ENCODE measurements around the gene GFER.

GFER gene

DNA sequence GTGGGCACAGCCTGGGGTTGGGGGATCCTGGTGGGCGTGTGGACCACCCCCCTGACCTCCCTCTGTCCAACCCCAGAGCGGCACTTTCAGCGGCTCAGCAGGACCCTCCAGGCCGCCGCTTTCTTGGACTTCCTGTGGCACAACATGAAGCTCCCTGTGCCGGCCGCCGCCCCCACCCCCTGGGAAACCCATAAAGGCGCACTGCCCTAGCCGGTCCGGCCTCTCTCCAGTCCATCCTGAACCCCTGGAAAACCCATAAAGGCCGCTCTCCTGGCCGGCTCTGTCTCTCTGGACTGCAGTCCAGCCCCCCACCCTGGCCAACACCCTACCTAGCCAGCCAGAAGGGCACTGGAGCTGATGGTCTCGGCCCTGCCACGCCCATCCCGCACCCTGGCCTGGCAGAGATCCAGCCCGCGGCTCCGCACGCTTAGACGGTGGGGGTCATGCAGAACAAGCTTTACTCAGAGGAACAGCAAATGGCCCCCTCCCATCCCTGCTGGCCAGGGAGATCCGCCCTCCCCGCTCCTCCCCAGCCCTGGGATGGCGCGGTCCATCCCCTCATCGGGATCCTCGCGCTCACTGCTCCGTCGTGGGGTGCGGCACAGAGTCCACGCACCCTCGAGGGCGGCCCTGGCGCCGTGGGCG is 5.4 kb upstream of the GFER start:
- H3K27me3 Mint-ChIP-seq: peaks cover 43% of the 10 kb centered on the region
- H3K4me3 Mint-ChIP-seq: no peak overlapping the region
- H3K27ac Mint-ChIP-seq: no peak overlapping the region
- peaks cover 43% of the 10 kb centered on the region for H3K4me1 Mint-ChIP-seq
- H3K9me3 Mint-ChIP-seq: no peaks in the 10 kb centered on the region
- ATAC-seq: no peak
- no peak for DNase-seq

GRCh38 chr16:1979271-1980029 is 4.5 kb upstream of the GFER start:
- peak in 1 of 2 donors; percentile 23 for DNase-seq
- peak overlapping the region in 1 of 2 donors; percentile 18 for H3K4me3 Mint-ChIP-seq
- no peaks in the 10 kb centered on the region for H3K9me3 Mint-ChIP-seq
- ATAC-seq: no peak
- H3K27ac Mint-ChIP-seq: peak overlapping the region in 1 of 2 donors; percentile 19
- H3K27me3 Mint-ChIP-seq: peaks cover 46% of the 10 kb centered on the region
- H3K4me1 Mint-ChIP-seq: peaks cover 37% of the 10 kb centered on the region

DNA sequence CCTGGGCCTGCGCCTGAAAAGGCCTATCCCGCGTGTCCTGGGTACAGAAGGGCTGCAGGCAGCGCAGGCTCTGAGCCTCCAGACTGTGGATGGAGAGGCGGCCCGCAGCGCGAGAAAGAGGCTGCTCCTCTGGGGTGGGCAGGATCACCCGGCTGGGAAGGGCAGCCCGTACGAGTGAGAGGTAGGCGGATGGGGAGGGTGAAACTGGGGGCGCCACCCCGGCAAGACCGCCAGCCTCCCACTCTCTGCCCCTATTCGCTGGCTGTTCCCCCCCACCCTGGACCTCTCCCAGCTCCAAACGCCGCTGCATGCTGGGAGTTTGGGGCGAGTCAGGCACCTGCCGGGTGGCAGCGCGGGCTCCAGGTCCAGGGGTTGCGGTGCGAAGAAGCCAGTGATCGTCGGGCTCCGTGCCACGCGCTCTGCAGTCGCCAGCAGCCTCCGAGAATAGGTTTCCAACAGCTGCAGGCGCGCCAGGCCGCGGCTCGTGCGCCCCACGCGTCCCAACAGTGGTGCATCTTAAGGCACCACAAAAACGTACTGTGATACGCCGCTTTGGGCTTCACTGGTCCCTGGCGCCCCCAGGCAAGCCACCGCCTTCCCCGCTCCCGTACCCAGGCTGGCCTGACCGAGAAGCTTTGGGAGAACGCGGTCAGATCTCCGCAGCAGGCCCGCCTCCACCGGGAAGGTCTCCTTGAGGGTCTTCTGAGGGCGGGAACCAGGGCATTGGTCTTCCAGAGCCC is 3.8 kb upstream of the GFER start:
- ATAC-seq: no peak
- peaks cover 46% of the 10 kb centered on the region for H3K27me3 Mint-ChIP-seq
- H3K9me3 Mint-ChIP-seq: no peaks in the 10 kb centered on the region
- H3K4me1 Mint-ChIP-seq: peaks cover 40% of the 10 kb centered on the region
- H3K4me3 Mint-ChIP-seq: no peak overlapping the region
- H3K27ac Mint-ChIP-seq: peak overlapping the region in 1 of 2 donors; percentile 19
- no peak for DNase-seq

GRCh38 chr16:1980770-1981087 is 3.3 kb upstream of the GFER start:
- H3K9me3 Mint-ChIP-seq: no peaks in the 10 kb centered on the region
- no peak overlapping the region for H3K4me3 Mint-ChIP-seq
- H3K27me3 Mint-ChIP-seq: peaks cover 46% of the 10 kb centered on the region
- DNase-seq: no peak
- peaks cover 45% of the 10 kb centered on the region for H3K4me1 Mint-ChIP-seq
- no peak overlapping the region for H3K27ac Mint-ChIP-seq
- ATAC-seq: no peak

- no peaks in the 10 kb centered on the region for H3K9me3 Mint-ChIP-seq
- peak within 1 kb of the TSS in 1 of 2 donors; percentile 6 for H3K4me3 Mint-ChIP-seq
- H3K4me1 Mint-ChIP-seq: peaks cover 52% of the 10 kb centered on the region
- DNase-seq: peak in 1 of 2 donors; percentile 44
- no peak within 1 kb of the TSS for H3K27ac Mint-ChIP-seq
- peak; percentile 32 for ATAC-seq
- peaks cover 46% of the 10 kb centered on the region for H3K27me3 Mint-ChIP-seq
These were observed 2.6 kb upstream of the GFER start, which contains the start of gene NOXO1 for GRCh38 chr16:1981398-1981836. Gene NOXO1, minus strand, starts transcription at chr16:1981469. Its CDS starts 290 bp downstream, at chr16:1981179.

GRCh38 chr16:1982013-1982433 is 2.0 kb upstream of the GFER start:
- H3K4me1 Mint-ChIP-seq: peaks cover 53% of the 10 kb centered on the region
- no peak for DNase-seq
- H3K27ac Mint-ChIP-seq: no peak overlapping the region
- H3K27me3 Mint-ChIP-seq: peaks cover 46% of the 10 kb centered on the region
- no peaks in the 10 kb centered on the region for H3K9me3 Mint-ChIP-seq
- ATAC-seq: no peak
- no peak overlapping the region for H3K4me3 Mint-ChIP-seq

- no peaks in the 10 kb centered on the region for H3K9me3 Mint-ChIP-seq
- no peak for ATAC-seq
- peaks cover 53% of the 10 kb centered on the region for H3K4me1 Mint-ChIP-seq
- peak overlapping the region; percentile 79 to 87 for H3K4me3 Mint-ChIP-seq
- H3K27ac Mint-ChIP-seq: no peak overlapping the region
- no peak for DNase-seq
- peaks cover 49% of the 10 kb centered on the region for H3K27me3 Mint-ChIP-seq
These were observed 926 bp upstream of the GFER start for GRCh38 chr16:1982991-1983543.

DNA sequence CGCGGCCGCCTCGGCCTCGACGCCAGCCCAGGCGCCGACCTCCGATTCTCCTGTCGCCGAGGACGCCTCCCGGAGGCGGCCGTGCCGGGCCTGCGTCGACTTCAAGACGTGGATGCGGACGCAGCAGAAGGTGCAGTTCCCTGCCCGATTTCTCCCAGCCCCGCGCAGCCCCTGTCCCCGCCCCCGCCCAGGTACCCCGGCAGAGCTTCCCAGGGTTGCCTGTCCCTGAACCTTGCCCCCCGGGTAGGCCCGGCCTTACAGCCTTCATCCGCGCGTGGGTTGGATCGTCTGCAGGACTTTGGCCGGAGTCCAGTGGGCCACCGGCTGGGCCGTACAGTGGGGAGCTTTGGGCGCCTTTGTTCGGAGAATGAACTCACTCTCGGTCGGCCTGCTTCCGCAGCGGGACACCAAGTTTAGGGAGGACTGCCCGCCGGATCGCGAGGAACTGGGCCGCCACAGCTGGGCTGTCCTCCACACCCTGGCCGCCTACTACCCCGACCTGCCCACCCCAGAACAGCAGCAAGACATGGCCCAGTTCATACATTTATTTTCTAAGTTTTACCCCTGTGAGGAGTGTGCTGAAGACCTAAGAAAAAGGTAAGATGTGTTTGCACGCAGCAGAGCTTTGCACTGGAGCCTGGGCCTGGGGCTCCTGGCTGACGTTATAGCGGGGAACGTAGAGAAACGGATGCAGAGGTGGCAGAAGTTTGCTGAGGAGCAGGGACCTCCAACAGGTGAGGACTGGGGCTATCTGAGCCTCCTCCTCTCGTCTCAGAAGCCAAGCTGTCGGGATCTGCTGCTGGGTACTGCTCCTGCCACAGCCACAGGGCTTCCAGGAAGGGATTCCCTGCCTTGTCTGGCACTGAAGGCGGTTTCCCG is 593 bp downstream of the GFER start:
- peak overlapping the region in 1 of 2 donors; percentile 57 for H3K27ac Mint-ChIP-seq
- ATAC-seq (peak; percentile 32), DNase-seq (no peak)
- H3K27me3 Mint-ChIP-seq: peaks cover 62% of the 10 kb centered on the region
- peaks cover 61% of the 10 kb centered on the region for H3K4me1 Mint-ChIP-seq
- peak overlapping the region; percentile 79 to 87 for H3K4me3 Mint-ChIP-seq
- no peaks in the 10 kb centered on the region for H3K9me3 Mint-ChIP-seq

DNA sequence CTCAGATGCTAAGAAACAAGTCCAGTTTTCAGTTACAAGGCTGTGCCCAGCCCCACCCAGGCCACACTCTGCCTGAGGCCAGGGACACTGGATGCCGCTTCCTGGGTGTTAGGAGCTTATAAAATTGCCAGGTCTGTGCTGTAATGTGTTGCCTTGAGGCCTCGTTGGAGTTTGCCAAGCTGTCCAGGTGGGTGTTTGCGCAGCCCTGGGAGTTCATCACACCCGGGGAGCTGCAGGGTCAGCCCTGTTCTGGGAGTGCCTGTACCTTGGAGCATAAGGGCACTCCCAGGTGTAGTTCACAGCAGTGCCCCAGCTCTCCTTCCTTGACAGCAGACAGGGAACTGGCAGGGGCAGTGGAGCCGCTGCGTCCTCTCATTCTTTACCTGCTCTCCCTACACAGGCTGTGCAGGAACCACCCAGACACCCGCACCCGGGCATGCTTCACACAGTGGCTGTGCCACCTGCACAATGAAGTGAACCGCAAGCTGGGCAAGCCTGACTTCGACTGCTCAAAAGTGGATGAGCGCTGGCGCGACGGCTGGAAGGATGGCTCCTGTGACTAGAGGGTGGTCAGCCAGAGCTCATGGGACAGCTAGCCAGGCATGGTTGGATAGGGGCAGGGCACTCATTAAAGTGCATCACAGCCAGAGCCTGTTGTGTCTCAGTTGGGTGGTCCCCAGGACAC is 1.6 kb downstream of the GFER start:
- H3K27me3 Mint-ChIP-seq: peaks cover 58% of the 10 kb centered on the region
- no peak for ATAC-seq

GRCh38 chr16:1987198-1987597 is 3.2 kb downstream of the GFER start:
- no peak overlapping the region for H3K4me3 Mint-ChIP-seq
- H3K27me3 Mint-ChIP-seq: peaks cover 44% of the 10 kb centered on the region
- H3K27ac Mint-ChIP-seq: no peak overlapping the region
- H3K4me1 Mint-ChIP-seq: peaks cover 52% of the 10 kb centered on the region
- ATAC-seq (no peak), DNase-seq (no peak)
- H3K9me3 Mint-ChIP-seq: no peaks in the 10 kb centered on the region

More for the DNA sequence above, 1.6 kb downstream of the GFER start:
- peak overlapping the region; percentile 79 to 87 for H3K4me3 Mint-ChIP-seq
- H3K9me3 Mint-ChIP-seq: no peaks in the 10 kb centered on the region
- no peak for DNase-seq
- H3K4me1 Mint-ChIP-seq: peaks cover 56% of the 10 kb centered on the region
- no peak overlapping the region for H3K27ac Mint-ChIP-seq

- Mint-ChIP-seq H3K4me1 (peaks cover 51% of the 10 kb centered on the region), H3K27me3 (peaks cover 27% of the 10 kb centered on the region), H3K4me3 (peak within 1 kb of the TSS; percentile 83 to 89), H3K27ac (peak within 1 kb of the TSS in 1 of 2 donors; percentile 62), H3K9me3 (no peaks in the 10 kb centered on the region)
- DNase-seq (no peak), ATAC-seq (no peak)
These were observed 5.5 kb downstream of the GFER start, which contains the start of gene SYNGR3 for GRCh38 chr16:1989209-1990100. Gene SYNGR3, plus strand, starts transcription at chr16:1989970. Its CDS starts 133 bp downstream, at chr16:1990103.

DNA sequence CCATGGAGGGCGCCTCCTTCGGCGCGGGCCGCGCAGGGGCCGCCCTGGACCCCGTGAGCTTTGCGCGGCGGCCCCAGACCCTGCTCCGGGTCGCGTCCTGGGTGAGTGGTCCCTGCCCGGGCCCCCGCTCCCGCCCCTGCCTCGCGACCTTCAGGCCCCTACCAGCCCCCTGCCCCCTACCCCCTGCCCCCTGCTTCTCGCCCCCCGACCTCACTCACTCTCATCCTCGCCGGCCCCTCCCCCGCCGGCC is 6.0 kb downstream of the GFER start:
- Mint-ChIP-seq H3K4me1 (peaks cover 45% of the 10 kb centered on the region), H3K9me3 (no peaks in the 10 kb centered on the region), H3K4me3 (peak overlapping the region; percentile 83 to 89), H3K27me3 (peaks cover 27% of the 10 kb centered on the region), H3K27ac (no peak overlapping the region)
- ATAC-seq: no peak
- DNase-seq: no peak

DNA sequence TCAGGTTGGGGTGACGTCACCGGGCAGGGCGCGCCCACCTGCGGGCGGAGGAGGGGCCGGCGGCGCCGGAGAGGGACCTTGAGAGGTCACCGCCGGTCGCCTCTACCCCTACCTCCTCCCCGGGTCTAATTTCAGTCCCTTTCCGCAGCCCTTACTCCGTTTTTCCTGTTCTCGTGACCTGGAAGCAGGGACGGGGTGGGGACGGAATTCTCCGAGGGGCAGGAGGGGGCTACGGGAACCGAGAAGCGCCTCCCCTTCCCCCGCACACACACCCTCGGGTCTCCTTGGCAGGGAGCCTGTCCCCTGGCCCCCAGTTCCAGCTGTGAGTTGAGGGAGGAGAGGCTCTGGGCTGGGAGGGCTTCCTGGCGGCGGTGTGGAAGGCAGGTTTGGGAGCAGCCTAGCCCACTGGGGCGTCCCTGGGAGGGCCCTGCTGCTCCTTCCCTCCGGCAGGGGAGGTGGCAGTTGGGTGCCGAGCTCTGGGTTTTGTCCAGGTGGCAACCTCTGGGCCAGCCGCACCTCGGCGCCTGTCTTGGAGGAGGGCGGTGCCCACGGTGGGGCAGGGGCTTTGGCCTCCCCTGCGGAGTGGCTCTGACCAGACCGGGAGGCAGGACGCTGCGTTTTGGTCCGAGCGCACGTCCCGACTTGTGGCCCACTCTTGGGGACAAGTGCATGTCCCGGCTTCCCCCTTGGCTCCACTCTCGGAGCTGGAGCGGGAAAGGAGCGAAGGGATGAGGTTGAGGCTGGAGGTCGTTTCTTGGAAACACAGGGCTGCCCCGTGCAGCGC is 6.5 kb downstream of the GFER start:
- no peaks in the 10 kb centered on the region for H3K9me3 Mint-ChIP-seq
- peaks cover 40% of the 10 kb centered on the region for H3K4me1 Mint-ChIP-seq
- ATAC-seq: peak; percentile 18
- H3K4me3 Mint-ChIP-seq: peak overlapping the region; percentile 83 to 89
- H3K27me3 Mint-ChIP-seq: peaks cover 27% of the 10 kb centered on the region
- peak; percentile 43 to 50 for DNase-seq
- peak overlapping the region; percentile 54 to 76 for H3K27ac Mint-ChIP-seq
